Fibroblast of mammary gland (primary cell): ENCODE measurements around the gene TEX38.

ENCODE experiments used
- DNase-seq: peaks from one replicate; pipeline ENCODE4 v3.0.0-alpha.2; 2010; ENCODE audit warnings: low read depth
- H3K4me3 ChIP-seq: 2 replicates; pipeline ENCODE4 v1.5.1; 2011; ENCODE audit warnings: low read depth, mild to moderate bottlenecking, low read length, moderate library complexity; ENCODE audit not compliant: control insufficient read depth
- CTCF ChIP-seq: conservative IDR thresholded peaks from 2 replicates; pipeline ENCODE4 v1.5.1; 2011; ENCODE audit warnings: low read depth, low read length, inconsistent platforms; ENCODE audit not compliant: control insufficient read depth, insufficient read depth

TEX38 gene

DNA sequence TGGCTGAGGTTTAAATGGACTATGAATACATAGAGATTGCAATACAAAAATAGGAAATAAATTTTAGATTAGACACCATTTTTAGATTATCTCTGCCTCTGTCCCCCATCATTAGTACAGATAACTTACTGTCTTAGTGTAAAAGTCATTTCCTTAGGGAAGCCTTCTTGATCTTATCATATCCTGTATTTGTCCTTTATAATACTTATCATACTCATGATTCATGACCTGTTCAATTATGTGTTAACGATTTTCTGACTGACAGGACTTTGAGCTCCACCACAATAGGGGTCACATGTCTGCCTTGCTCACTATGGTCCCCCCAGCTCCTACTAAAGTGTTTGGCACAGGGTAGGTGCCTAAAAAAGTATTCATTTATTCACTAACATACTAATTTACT, 14.6 kb downstream of the TEX38 start:
- no peak for DNase-seq
- no peak for TF ChIP-seq CTCF
- no peak overlapping the region for H3K4me3 ChIP-seq

- no peak overlapping the region for H3K4me3 ChIP-seq
- peak; percentile 49 for DNase-seq
- TF ChIP-seq CTCF, result no peak
Observed at GRCh38 chr1:46687093-46687659, 15.5 kb downstream of the TEX38 start.

DNA sequence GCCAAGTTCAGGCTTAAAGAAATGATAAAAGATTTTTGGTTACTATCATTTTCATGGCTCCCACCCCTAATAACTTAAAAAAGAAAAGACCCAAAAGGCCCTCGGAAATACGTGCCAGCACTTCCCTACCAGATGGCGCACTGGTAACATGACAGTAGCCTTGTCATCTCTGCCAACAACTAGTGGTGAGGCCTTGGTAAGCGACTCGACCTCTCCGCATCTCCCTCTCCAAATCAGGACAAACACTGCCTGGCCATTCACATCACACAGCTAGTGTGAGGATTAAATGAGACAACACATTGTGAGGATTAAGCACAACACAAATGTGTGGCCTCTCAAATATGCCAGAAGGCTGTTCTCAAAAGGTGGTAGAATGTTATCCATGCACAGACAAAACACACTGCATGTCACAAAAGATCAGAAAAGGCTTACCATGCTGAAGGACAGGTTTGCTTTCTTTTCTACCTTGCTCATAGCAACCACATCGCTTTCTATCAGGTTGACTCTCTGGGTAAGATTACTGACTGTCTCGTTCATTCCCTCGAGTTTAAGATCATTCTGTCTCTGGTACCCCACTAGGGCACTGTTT, 16.4 kb downstream of the TEX38 start:
- DNase-seq, result no peak
- H3K4me3 ChIP-seq, result no peak overlapping the region
- no peak for TF ChIP-seq CTCF

DNA sequence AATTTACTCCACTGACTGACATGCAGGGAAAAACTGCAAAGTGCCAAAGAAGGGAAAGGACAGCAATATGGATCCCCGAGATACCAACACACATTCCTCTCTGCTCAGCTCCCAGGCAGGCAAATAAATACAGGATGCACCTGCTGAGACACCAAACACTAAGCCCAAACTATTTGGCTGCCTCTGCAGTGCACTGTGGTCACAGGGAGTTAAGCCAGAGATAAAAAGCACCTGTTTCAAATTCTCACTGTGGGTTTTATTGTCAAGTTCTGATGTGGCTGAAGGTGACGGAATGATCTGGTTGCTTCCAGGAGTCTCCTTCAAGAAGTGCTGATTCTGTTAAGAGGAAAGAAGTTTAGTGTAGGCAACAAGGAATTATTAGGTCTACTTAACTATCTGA, 17.7 kb downstream of the TEX38 start:
- no peak for TF ChIP-seq CTCF
- H3K4me3 ChIP-seq, result no peak overlapping the region
- no peak for DNase-seq

GRCh38 chr1:46689897-46690296, 18.2 kb downstream of the TEX38 start:
- no peak for DNase-seq
- H3K4me3 ChIP-seq, result no peak overlapping the region
- TF ChIP-seq CTCF, result no peak

DNA sequence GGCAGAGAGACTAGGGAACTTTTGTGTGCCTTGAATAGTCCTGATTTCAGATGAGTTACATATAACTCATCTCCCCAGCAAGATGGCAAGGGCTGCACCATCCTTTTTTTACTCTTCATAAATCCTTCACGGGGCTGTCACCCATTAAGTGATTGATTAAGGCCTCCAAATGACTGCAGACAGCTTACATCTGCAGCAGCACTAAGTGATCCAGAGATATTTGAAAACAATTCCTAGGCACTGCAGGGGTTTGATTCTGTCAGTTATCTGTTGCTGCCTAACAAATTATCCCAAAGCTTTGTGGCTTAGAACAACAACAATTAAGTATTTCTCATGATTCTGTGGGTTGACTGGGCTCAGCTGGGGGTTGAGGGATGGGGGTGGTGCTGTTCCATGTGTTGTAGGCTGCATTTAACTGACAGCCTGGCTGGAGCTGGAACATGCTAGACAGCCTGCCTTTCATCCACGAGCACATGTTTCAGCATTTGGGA, 19.3 kb downstream of the TEX38 start:
- DNase-seq, result no peak
- TF ChIP-seq CTCF, result no peak
- H3K4me3 ChIP-seq, result no peak overlapping the region
